CD4-positive, alpha-beta T cell treated with Interleukin-2 at 100 ng/mL for 4 hours (primary cell): Measurements from ENCODE around the gene SCARF2.
"Not testable (repeated sequence)": the region's sequence is repeated elsewhere in the genome, so short reads cannot be mapped to it uniquely, and the experiment has no call there.

ENCODE experiments used
- DNase-seq: peaks from one replicate; pipeline ENCODE4 v3.0.0-alpha.2; 2020; ENCODE audit warnings: low spot score

The SCARF2 gene

DNA sequence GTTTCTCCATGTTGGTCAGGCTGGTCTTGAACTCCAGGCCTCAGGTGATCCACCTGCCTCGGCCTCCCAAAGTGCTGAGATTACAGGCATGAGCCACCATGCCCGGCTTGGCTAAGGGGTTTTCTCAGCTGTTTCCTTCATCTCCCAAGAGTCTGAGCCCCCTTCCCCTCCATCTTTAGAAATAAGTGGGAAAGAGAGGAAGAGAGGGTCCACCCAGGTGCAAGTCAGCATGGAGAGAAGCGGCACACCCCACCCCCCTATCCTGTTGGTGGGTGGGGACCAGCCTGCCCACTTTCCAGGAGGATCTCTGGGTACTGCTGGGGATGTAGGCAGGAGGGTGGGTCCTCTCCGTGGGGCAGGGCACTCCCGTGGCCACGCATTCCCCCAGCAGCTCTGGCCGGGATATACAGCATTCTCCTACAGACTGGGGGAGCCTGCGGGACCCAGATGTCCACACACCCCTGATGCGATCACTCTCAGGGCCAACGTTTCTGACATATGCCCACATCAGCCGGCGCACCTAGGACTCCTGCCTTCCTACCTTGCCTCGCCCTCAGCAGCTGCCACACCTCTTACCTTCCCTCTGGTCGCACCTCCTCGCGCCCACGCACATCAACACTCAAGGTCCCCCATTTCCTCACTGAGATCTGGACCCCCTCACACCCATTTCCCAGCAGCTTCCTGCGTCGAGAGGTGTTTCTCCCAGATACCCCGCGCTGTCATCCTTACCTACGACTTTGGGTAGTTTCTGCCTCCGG lies 8.9 kb downstream of the SCARF2 start:
- DNase-seq, result no peak

DNA sequence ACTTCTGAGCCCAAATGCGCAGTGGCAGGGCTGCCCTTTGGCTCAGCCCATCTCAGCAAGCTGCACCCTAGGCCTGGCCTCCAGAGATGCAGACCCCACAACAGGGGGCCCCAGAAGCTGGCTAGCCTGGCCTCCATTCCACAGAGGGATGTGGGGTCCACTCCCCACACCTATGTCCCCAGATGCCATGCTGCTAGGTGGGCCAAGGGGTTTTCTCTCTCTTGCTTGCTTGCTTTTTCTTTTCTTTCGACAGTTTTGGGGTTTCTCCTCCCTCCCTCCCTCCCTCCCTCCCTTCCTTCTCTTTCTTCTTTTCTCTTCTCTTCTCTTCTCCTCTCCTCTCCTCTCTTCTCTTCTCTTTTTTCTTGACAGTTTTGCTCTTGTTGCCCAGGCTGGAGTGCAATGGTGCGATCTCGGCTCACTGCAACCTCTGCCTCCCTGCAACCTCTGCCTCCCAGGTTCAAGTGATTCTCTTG lies 9.6 kb downstream of the SCARF2 start:
- no peak for DNase-seq

DNA sequence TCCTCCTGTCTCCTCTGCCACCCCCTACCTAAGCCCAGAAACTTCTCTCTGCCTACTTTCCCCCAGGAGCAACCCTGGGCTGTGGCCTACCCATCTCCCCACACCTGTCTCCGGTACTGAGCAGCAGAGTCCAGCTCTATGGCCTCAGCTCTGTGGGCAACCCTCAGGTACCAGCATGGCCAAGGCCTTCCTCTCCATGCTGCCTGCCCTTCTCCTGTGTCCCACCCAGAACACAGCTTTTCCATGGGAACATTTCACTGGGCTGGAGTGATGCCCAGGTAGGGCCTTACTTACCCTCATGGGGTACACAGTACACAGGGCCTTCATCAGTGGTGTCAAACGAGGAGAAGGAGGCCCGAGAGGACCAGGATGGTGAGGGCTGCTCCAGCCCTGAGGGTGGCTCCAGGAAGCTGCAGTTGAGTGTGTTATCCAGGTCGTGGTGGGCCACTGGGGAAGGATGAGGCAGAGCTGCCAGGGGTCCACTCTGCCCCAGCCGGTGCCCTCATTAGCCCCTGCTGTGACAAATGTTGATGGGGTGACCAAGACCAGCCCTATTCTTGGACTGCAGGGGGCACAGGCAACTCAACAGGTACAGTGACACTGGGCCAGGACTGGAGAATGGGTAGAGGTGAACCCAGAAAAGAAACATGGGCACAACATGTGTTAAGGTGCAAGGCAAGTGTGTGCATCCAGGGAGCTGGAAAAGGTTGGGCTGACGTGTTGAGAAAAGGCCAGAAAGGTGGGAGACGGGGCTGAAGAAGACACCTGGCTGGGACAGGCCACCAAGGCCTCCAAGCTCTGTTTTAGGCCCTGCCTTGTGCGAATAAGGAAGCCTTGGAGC lies 10.3 kb downstream of the SCARF2 start:
- DNase-seq, result no peak

- no peak for DNase-seq
These were observed 11.4 kb downstream of the SCARF2 start for GRCh38 chr22:20426259-20426615.

DNA sequence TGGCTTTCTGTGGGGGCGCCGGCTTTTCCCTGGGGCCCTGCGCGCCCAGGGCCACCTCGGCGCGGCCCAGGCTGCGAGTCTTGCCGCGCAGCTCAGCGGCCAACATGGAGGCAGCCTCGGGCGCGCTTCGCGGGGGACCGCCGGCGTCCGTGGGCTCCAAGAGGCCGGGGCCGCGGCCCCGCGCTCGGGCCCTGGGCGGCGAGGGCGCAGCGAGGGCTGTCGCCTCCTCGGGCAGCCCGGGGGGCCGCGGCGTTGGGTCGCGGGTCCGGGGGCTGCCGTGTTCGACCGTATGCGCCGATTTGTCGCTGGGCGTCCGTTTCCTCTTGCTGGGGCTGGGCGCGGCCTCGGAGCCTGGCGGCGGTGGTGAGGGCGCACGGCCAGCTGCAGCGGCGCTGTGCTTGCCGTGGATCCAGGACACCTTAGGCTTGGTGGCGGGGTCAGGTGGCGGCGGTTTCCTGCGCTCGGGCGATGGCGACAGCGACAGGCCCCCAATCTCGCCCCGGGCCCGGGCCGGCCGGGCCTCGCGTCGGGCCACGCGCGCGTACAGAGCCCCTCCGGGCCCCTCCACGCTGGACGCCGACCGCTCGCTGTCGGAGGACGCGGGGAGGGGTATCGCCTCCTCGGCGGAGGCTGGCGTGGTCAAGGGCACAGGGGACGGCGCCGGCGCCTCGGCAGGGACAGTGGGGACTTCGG lies 11.9 kb downstream of the SCARF2 start:
- DNase-seq, result no peak

- no peak for DNase-seq
These were observed 12.6 kb downstream of the SCARF2 start for GRCh38 chr22:20424932-20425565.

DNA sequence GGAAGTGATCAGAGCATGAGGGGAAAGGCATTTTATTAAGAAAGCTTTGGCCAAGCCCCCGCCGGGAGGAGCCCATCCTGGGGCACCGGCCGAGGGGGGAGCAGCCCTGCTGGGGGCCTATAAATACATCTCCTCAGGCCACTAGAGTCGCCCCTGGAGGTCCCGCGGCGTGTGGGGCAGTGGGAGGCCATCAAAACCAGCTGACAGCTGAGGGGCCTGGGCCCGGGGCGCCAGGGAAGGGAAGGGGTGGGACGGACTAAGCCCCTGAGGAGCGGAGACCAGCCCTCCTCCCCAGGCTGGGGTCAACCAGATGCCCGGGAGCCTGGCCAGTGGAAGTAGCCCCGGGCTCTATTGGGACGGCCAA lies 13.1 kb downstream of the SCARF2 start:
- DNase-seq, result no peak

DNA sequence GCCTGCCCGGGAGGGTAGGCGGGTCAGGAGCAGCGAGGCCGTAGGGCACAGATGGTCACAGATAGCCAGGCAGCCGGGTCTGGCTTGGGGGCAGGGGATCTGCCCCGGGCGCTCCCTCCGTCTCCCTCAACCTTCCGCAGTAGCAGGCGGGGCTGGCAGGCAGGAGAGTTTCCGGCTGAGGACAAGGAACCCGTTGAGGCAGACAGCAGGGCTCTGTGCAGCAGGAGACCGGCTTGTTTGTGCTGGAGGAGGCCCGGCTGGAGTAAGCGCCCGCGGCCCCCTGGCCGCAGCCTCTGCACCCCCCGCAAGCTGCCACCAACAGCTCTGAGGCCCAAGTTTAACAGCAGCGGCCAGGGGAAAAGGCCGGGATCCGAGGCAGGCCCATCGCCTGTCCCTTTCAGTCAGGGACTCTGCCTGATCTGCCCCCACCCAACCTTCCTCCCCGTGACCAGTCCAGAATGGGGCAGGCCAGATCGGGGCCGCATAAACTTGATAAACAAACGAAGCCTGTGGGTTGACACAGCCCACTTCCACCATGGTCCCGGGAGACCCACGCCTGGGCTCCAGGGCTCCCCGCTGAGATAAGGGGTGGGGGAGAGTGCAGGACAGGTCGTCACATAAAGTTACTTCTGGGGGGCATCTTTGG lies 13.6 kb downstream of the SCARF2 start:
- no peak for DNase-seq

- no peak for DNase-seq
These were observed 14.4 kb downstream of the SCARF2 start for GRCh38 chr22:20423008-20423905.

- DNase-seq, result no peak
These were observed 15.2 kb downstream of the SCARF2 start for GRCh38 chr22:20422271-20423007.

- DNase-seq, result no peak
These were observed 16.1 kb downstream of the SCARF2 start for GRCh38 chr22:20421507-20421874.

DNA sequence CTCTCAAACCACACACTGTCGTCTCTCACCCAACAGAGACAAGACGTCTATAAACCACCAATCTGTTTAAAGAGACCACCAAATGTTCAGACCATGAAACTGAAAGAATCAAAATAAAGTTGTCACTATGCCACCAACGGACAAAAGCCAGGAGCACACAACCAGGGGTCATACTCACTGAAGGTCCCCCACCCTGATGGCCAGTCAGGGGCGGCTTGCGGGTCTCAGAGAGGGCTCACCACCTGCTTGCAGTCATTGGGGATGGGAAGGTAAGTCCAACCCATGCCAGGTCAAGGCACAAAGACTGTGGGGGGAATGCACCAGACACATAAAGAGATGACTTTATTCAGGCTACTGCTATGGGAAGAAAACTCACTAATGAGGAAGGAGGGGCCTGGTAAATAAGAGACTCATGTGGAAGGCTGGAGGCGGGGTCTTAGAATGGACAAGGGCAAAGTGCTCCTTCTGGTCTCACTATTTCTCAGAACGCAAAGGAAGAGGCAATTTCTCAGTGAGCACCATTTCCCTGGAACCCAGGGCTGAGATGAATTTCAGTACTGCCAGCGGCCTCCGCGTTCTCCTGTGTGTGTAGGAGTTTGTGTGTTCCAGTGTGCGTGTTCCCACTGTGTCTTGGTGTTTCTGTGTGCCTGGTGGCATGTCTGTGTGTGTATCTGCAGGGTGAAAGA lies 17.3 kb downstream of the SCARF2 start:
- DNase-seq, result no peak

- no peak for DNase-seq
These were observed 18.0 kb downstream of the SCARF2 start for GRCh38 chr22:20419664-20419951.

GRCh38 chr22:20418211-20418788 lies 19.3 kb downstream of the SCARF2 start:
- peak; percentile 70 for DNase-seq

- not testable (repeated sequence) for DNase-seq
These were observed 21.9 kb downstream of the SCARF2 start for GRCh38 chr22:20415699-20416098.

- DNase-seq, result not testable (repeated sequence)
These were observed 22.4 kb downstream of the SCARF2 start for GRCh38 chr22:20415241-20415640.

- no peak for DNase-seq
These were observed 23.2 kb downstream of the SCARF2 start for GRCh38 chr22:20414450-20414849.

- no peak for DNase-seq
These were observed 23.6 kb downstream of the SCARF2 start for GRCh38 chr22:20414059-20414440.
